ENCODE measurements around the gene ERCC6.

DNA sequence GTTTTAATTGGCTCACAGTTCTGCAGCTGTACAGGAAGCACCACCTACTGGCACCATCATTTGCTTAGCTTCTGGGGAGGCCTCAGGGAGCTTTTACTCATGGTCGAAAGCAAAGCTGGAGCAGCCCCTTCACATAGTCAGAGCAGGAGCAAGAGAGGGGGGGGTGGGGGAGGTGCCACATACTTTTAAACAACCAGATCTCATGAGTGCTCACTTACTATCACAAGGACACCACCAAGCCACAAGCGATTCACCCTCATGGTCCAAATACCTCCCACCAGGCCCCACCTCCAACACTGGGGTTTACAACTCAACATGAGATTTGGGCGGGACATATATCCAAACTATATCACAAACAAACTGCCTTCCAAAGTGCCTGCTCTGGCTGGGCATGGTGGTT is 39.5 kb upstream of the ERCC6 start:
- TF ChIP-seq EZH2 (IDR thresholded peaks at IDR 0.05), result no peak
- TF ChIP-seq POLR2AphosphoS5 (IDR thresholded peaks at IDR 0.05; ENCODE audit: borderline replicate concordance, low read depth, low read length), result no peak

Data from SK-N-MC (cell line).